Measurements from ENCODE around the gene TCERG1L.
"Not testable (repeated sequence)": the region's sequence is repeated elsewhere in the genome, so short reads cannot be mapped to it uniquely, and the experiment has no call there.

The TCERG1L gene

GRCh38 chr10:131160219-131160875 lies 151.2 kb downstream of the TCERG1L start:
- DNase-seq = no peak

GRCh38 chr10:131159771-131160170 lies 151.8 kb downstream of the TCERG1L start:
- DNase-seq = no peak

GRCh38 chr10:131158695-131159094 lies 152.8 kb downstream of the TCERG1L start:
- DNase-seq = no peak

GRCh38 chr10:131157899-131158298 lies 153.6 kb downstream of the TCERG1L start:
- no peak for DNase-seq

- DNase-seq = peak; percentile 7
Observed at GRCh38 chr10:131155876-131156230, 155.7 kb downstream of the TCERG1L start.

GRCh38 chr10:131155218-131155875 lies 156.2 kb downstream of the TCERG1L start:
- DNase-seq = no peak

- no peak for DNase-seq
Observed at GRCh38 chr10:131154306-131155025, 157.1 kb downstream of the TCERG1L start.

- not testable (repeated sequence) for DNase-seq
Observed at GRCh38 chr10:131152456-131152855, 159.1 kb downstream of the TCERG1L start.

GRCh38 chr10:131150126-131150525 lies 161.4 kb downstream of the TCERG1L start:
- no peak for DNase-seq

GRCh38 chr10:131149586-131149985 lies 161.9 kb downstream of the TCERG1L start:
- no peak for DNase-seq

GRCh38 chr10:131149111-131149510 lies 162.4 kb downstream of the TCERG1L start:
- DNase-seq = no peak

GRCh38 chr10:131148270-131148669 lies 163.3 kb downstream of the TCERG1L start:
- no peak for DNase-seq

GRCh38 chr10:131147301-131147975 lies 164.1 kb downstream of the TCERG1L start:
- no peak for DNase-seq

- no peak for DNase-seq
Observed at GRCh38 chr10:131146790-131147189, 164.7 kb downstream of the TCERG1L start.

GRCh38 chr10:131145756-131146155 lies 165.8 kb downstream of the TCERG1L start:
- no peak for DNase-seq

- DNase-seq = no peak
Observed at GRCh38 chr10:131144711-131145375, 166.7 kb downstream of the TCERG1L start.

GRCh38 chr10:131144196-131144595 lies 167.3 kb downstream of the TCERG1L start:
- no peak for DNase-seq

GRCh38 chr10:131143425-131144165 lies 167.9 kb downstream of the TCERG1L start:
- no peak for DNase-seq

- DNase-seq = no peak
Observed at GRCh38 chr10:131142517-131143380, 168.8 kb downstream of the TCERG1L start.

- DNase-seq = no peak
Observed at GRCh38 chr10:131141645-131142516, 169.6 kb downstream of the TCERG1L start.

Data from OCI-M1 (cell line).